GM12878 (cell line): Measurements from ENCODE around the gene APBA3. TPM values are rescaled to one million over a fixed set of nuclear protein-coding genes. Genes with fewer than 3 reads are reported as not detected.

Experiments used
- ATAC-seq: fragments of 200-7000 bp; cut with Tn5 transposase; 3 replicates; pipeline ENCODE4 v1.9.1; 2020; ENCODE audit warnings: mild to moderate bottlenecking, moderate library complexity
- BruUV-seq: library from RNA; stranded (reverse); fragments of 400-500 nt; replicated peaks from 2 replicates; lab custom pipeline; 2021; lab: Mats Ljungman, UMichigan
- CTCF ChIA-PET: fragments of 300-600 bp; sonication (Branson Sonifier 250); formaldehyde crosslinking; extraction: SDS; loops from one replicate; lab custom pipeline; 2021; ENCODE audit warnings: inconsistent platforms; lab: Yijun Ruan, JAX
- POLR2A ChIA-PET: fragments of 350-600 bp; formaldehyde crosslinking; extraction: SDS; loops from one replicate; lab custom pipeline; 2021; ENCODE audit warnings: inconsistent platforms; lab: Charles Lee
- RAD21 ChIA-PET: fragments of 300-600 bp; sonication (Branson Sonifier 250); formaldehyde crosslinking; loops from one replicate; lab custom pipeline; 2023; ENCODE audit warnings: antibody characterized with exemption; ENCODE audit not compliant: unreplicated experiment; lab: Charles Lee
- SMC1A ChIA-PET: fragments of 300-600 bp; sonication (Branson Sonifier 250); formaldehyde crosslinking; loops from one replicate; lab custom pipeline; 2023; ENCODE audit not compliant: unreplicated experiment, uncharacterized antibody; lab: Charles Lee
- DNase-seq: peaks from one replicate; pipeline ENCODE4 v3.0.0-alpha.2; 2011; ENCODE audit warnings: low read depth, low spot score
- FAIRE-seq: peaks from 3 replicates; lab custom pipeline; 2011; peaks lifted over from hg19 to GRCh38; lab: Jason Lieb, UNC
- H2AFZ ChIP-seq: 2 replicates; pipeline ENCODE4 v1.6.0; 2011; ENCODE audit warnings: low read depth, low read length, control low read depth; ENCODE audit not compliant: control insufficient read depth
- H3K27ac ChIP-seq: 2 replicates; pipeline ENCODE4 v1.5.1; 2011; ENCODE audit warnings: control low read depth; ENCODE audit not compliant: control insufficient read depth, insufficient read depth
- H3K27me3 ChIP-seq, 2 experiments: replicated peaks in 1 of 2; 2 replicates each; pipeline versions ENCODE4 v1.6.0 to v1.6.1; 2011; ENCODE audit warnings: low read length in 1 of 2; ENCODE audit not compliant: control insufficient read depth in 2 of 2, insufficient read depth in 2 of 2
- H3K36me3 ChIP-seq, 2 experiments: 2 replicates each; pipeline ENCODE4 v1.5.1; 2011; ENCODE audit warnings: low read length in 1 of 2; ENCODE audit not compliant: control insufficient read depth in 2 of 2, insufficient read depth in 2 of 2
- H3K4me1 ChIP-seq: 2 replicates; pipeline ENCODE4 v1.6.1; 2011; ENCODE audit warnings: mild to moderate bottlenecking, low read length, moderate library complexity, mixed read lengths; ENCODE audit not compliant: control insufficient read depth, insufficient read depth
- H3K4me2 ChIP-seq: 2 replicates; pipeline ENCODE4 v1.6.0; 2011; ENCODE audit warnings: control low read depth; ENCODE audit not compliant: control insufficient read depth, insufficient read depth
- H3K4me3 ChIP-seq: fragments of 200-600 bp; sonication (generic); 2 replicates; pipeline ENCODE4 v1.5.1; 2016
- H3K79me2 ChIP-seq: 2 replicates; pipeline ENCODE4 v1.6.0; 2011; ENCODE audit warnings: low read length; ENCODE audit not compliant: control insufficient read depth, insufficient read depth
- H3K9ac ChIP-seq: 2 replicates; pipeline ENCODE4 v1.8.0; 2011; ENCODE audit warnings: low read length, control low read depth, mixed read lengths; ENCODE audit not compliant: control insufficient read depth, insufficient read depth
- H3K9me3 ChIP-seq: replicated peaks from 3 replicates; pipeline ENCODE4 v1.5.1; 2011; ENCODE audit warnings: mild to moderate bottlenecking, low read length; ENCODE audit not compliant: control insufficient read depth, insufficient read depth
- H4K20me1 ChIP-seq: 2 replicates; pipeline ENCODE4 v1.6.0; 2011; ENCODE audit not compliant: control insufficient read depth, insufficient read depth
- ATF7 ChIP-seq: fragments of 450-650 bp; IDR thresholded peaks from 2 replicates; pipeline ENCODE4 v1.6.1; 2016; ENCODE audit warnings: low read depth, mild to moderate bottlenecking
- BACH1 ChIP-seq: fragments of 450-650 bp; IDR thresholded peaks from 2 replicates; pipeline ENCODE4 v1.6.1; 2017; ENCODE audit warnings: mild to moderate bottlenecking, borderline replicate concordance
- CBFB ChIP-seq: IDR thresholded peaks from 2 replicates; pipeline ENCODE4 v1.6.1; 2016; ENCODE audit warnings: antibody characterized with exemption, low read depth
- CBX5 ChIP-seq: sonication (generic); IDR thresholded peaks from 2 replicates; pipeline ENCODE4 v1.6.1; 2016; ENCODE audit warnings: low read depth, moderate library complexity, mild to moderate bottlenecking, inconsistent platforms
- DPF2 ChIP-seq: fragments of 450-650 bp; IDR thresholded peaks from 2 replicates; pipeline ENCODE4 v1.6.1; 2017; ENCODE audit warnings: mild to moderate bottlenecking
- LARP7 ChIP-seq: fragments of 450-650 bp; IDR thresholded peaks from 2 replicates; pipeline ENCODE4 v1.6.1; 2017; ENCODE audit warnings: mild to moderate bottlenecking
- MXI1 ChIP-seq: fragments of 150-350 bp; IDR thresholded peaks from 2 replicates; pipeline ENCODE4 v1.6.1; 2011; ENCODE audit warnings: low read depth, mild to moderate bottlenecking, inconsistent platforms, low read length, improper control_type of control experiment
- PAX8 ChIP-seq: fragments of 450-650 bp; IDR thresholded peaks from 2 replicates; pipeline ENCODE4 v1.6.1; 2017; ENCODE audit warnings: mild to moderate bottlenecking, moderate library complexity
- TAF1 ChIP-seq: IDR thresholded peaks from 2 replicates; pipeline ENCODE4 v1.6.1; 2011; ENCODE audit warnings: mild to moderate bottlenecking, low read depth, low read length, borderline replicate concordance
- ZZZ3 ChIP-seq: IDR thresholded peaks from 2 replicates; pipeline ENCODE4 v1.6.1; 2011; ENCODE audit warnings: low read depth; ENCODE audit not compliant: control insufficient read depth, insufficient read length
- WGBS: methylation state at CpG from one replicate; pipeline ENCODE4 v1.1.6; 2016; ENCODE audit warnings: low lambda C conversion rate; ENCODE audit not compliant: insufficient replicate concordance, insufficient coverage; ENCODE audit errors: missing lambda C conversion rate; 5-methylcytosine and 5-hydroxymethylcytosine counted together
- in situ Hi-C: fragments of 300-500 bp; cut with MboI; formaldehyde crosslinking; loops from 9 replicates; pipeline ENCODE4 v1.14.3; 2018; ENCODE audit warnings: mixed read lengths
- intact Hi-C: fragments of 100-400 bp; cut with micrococcal nuclease; formaldehyde crosslinking; loops from one replicate; pipeline ENCODE4 v1.14.2; 2022; ENCODE audit not compliant: unreplicated experiment
- polyA plus RNA-seq, 11 experiments: library from polyadenylated mRNA; depleted of rRNA in 4 of 11; unstranded in 6 of 11; stranded (reverse) in 5 of 11; fragments of >200 nt; fragmentation: Nextera tagmentation in 4 of 11; fragmentation: Illumina TruSeq in 1 of 11; extraction: Ambion mirVana in 4 of 11; extraction: Trizol in 1 of 11; gene quantifications; 1 replicate in 1 of 11; 2 replicates in 10 of 11; pipeline versions ENCODE4 v1.2.1 to v1.2.3, GENCODE V29; 2011 to 2016; ENCODE audit warnings: inconsistent platforms in 2 of 11, missing spikeins in 2 of 11, low read depth in 1 of 11
- total RNA-seq, 4 experiments: library from RNA; depleted of rRNA in 3 of 4; stranded (reverse); fragments of >200 nt in 3 of 4; fragmentation: Illumina TruSeq in 1 of 4; extraction: Trizol in 1 of 4; gene quantifications; 2 replicates each; pipeline versions ENCODE4 v1.2.1 to v1.2.3, GENCODE V29; 2013 to 2021
- TF ChIP-seq, protein P1 (sequence below): IDR thresholded peaks from 2 replicates; pipeline ENCODE4 v1.6.1; 2012; ENCODE audit warnings: low read depth, low read length, improper control_type of control experiment
- TF ChIP-seq, protein P2 (sequence below): fragments of 450-650 bp; IDR thresholded peaks from 2 replicates; pipeline ENCODE4 v1.6.1; 2017; ENCODE audit warnings: mild to moderate bottlenecking, moderate library complexity

The APBA3 gene
- total and polyA plus RNA-seq, 10 of the 15 experiments (the other 5 are each of a cell fraction or from before 2014, with no cell fraction given): 0.31 to 36.4 (median 18.3) TPM

GRCh38 chr19:3753631-3754410 is 7.7 kb downstream of the APBA3 start:
- no peak overlapping the region for H2AFZ ChIP-seq
- no peaks in the 10 kb centered on the region for H3K79me2 ChIP-seq
- H3K27ac ChIP-seq: no peak overlapping the region
- BruUV-seq: no TSS peak
- no peak overlapping the region for H3K9ac ChIP-seq
- CTCF ChIA-PET: interaction anchor here (0.8 kb wide), 1 partner anchor 8 kb away, joined by 3 read pairs; the partner anchor contains the start of gene APBA3
- POLR2A ChIA-PET: no interaction called here
- intact Hi-C loops: no loop called here
- RAD21 ChIA-PET: no interaction called here
- H3K36me3 ChIP-seq: peaks cover 0 to 5% of the 10 kb centered on the region in 2 experiments; a peak in 1 of 4 replicates
- no peaks in the 10 kb centered on the region for H3K9me3 ChIP-seq
- TF ChIP-seq PAX8 (no peak), DPF2 (no peak), CBFB (no peak), MXI1 (no peak), CBX5 (no peak), BACH1 (no peak), LARP7 (no peak), ATF7 (no peak), TAF1 (no peak), ZZZ3 (no peak)
- TF ChIP-seq, protein P1, sequence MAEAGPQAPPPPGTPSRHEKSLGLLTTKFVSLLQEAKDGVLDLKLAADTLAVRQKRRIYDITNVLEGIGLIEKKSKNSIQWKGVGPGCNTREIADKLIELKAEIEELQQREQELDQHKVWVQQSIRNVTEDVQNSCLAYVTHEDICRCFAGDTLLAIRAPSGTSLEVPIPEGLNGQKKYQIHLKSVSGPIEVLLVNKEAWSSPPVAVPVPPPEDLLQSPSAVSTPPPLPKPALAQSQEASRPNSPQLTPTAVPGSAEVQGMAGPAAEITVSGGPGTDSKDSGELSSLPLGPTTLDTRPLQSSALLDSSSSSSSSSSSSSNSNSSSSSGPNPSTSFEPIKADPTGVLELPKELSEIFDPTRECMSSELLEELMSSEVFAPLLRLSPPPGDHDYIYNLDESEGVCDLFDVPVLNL: no peak
- TF ChIP-seq, protein P2, sequence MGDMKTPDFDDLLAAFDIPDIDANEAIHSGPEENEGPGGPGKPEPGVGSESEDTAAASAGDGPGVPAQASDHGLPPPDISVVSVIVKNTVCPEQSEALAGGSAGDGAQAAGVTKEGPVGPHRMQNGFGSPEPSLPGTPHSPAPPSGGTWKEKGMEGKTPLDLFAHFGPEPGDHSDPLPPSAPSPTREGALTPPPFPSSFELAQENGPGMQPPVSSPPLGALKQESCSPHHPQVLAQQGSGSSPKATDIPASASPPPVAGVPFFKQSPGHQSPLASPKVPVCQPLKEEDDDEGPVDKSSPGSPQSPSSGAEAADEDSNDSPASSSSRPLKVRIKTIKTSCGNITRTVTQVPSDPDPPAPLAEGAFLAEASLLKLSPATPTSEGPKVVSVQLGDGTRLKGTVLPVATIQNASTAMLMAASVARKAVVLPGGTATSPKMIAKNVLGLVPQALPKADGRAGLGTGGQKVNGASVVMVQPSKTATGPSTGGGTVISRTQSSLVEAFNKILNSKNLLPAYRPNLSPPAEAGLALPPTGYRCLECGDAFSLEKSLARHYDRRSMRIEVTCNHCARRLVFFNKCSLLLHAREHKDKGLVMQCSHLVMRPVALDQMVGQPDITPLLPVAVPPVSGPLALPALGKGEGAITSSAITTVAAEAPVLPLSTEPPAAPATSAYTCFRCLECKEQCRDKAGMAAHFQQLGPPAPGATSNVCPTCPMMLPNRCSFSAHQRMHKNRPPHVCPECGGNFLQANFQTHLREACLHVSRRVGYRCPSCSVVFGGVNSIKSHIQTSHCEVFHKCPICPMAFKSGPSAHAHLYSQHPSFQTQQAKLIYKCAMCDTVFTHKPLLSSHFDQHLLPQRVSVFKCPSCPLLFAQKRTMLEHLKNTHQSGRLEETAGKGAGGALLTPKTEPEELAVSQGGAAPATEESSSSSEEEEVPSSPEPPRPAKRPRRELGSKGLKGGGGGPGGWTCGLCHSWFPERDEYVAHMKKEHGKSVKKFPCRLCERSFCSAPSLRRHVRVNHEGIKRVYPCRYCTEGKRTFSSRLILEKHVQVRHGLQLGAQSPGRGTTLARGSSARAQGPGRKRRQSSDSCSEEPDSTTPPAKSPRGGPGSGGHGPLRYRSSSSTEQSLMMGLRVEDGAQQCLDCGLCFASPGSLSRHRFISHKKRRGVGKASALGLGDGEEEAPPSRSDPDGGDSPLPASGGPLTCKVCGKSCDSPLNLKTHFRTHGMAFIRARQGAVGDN: no peak
- TF ChIP-seq, all 136 proteins: peak for 0
- DNase-seq: no peak
- Histone ChIP-seq H3K4me1 (no peaks in the 10 kb centered on the region), H3K27me3 (no peaks in the 10 kb centered on the region), H3K4me2 (no peak overlapping the region), H3K4me3 (no peak overlapping the region), H4K20me1 (no peaks in the 10 kb centered on the region)
- no peak for ATAC-seq
- FAIRE-seq: no peak
- 90% methylated on average over 41 of the region's 51 CpGs for WGBS
- in situ Hi-C loops: no loop called here
- SMC1A ChIA-PET: no interaction called here
